GM13977 (cell line): ENCODE measurements around the gene GALNT8.

ENCODE experiments used
- DNase-seq: peaks from one replicate; pipeline ENCODE4 v3.0.0; 2012; ENCODE audit warnings: low spot score
- in situ Hi-C: fragments of 300-500 bp; cut with MboI; formaldehyde crosslinking; loops from one replicate; pipeline ENCODE4 v1.12.0; 2022; ENCODE audit warnings: low sequenced_read_pairs, low pct_unique_long_range_greater_than_20kb, mixed read lengths, inconsistent platforms; ENCODE audit not compliant: unreplicated experiment
- TF ChIP-seq, protein P1 (sequence below): IDR thresholded peaks from 2 replicates; pipeline ENCODE4 v1.5.1; 2012; ENCODE audit warnings: mild to moderate bottlenecking, control low read depth; ENCODE audit not compliant: insufficient read depth; ENCODE audit errors: extremely low read depth, missing control alignments

The GALNT8 gene, protein sequence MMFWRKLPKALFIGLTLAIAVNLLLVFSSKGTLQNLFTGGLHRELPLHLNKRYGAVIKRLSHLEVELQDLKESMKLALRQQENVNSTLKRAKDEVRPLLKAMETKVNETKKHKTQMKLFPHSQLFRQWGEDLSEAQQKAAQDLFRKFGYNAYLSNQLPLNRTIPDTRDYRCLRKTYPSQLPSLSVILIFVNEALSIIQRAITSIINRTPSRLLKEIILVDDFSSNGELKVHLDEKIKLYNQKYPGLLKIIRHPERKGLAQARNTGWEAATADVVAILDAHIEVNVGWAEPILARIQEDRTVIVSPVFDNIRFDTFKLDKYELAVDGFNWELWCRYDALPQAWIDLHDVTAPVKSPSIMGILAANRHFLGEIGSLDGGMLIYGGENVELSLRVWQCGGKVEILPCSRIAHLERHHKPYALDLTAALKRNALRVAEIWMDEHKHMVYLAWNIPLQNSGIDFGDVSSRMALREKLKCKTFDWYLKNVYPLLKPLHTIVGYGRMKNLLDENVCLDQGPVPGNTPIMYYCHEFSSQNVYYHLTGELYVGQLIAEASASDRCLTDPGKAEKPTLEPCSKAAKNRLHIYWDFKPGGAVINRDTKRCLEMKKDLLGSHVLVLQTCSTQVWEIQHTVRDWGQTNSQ

DNA sequence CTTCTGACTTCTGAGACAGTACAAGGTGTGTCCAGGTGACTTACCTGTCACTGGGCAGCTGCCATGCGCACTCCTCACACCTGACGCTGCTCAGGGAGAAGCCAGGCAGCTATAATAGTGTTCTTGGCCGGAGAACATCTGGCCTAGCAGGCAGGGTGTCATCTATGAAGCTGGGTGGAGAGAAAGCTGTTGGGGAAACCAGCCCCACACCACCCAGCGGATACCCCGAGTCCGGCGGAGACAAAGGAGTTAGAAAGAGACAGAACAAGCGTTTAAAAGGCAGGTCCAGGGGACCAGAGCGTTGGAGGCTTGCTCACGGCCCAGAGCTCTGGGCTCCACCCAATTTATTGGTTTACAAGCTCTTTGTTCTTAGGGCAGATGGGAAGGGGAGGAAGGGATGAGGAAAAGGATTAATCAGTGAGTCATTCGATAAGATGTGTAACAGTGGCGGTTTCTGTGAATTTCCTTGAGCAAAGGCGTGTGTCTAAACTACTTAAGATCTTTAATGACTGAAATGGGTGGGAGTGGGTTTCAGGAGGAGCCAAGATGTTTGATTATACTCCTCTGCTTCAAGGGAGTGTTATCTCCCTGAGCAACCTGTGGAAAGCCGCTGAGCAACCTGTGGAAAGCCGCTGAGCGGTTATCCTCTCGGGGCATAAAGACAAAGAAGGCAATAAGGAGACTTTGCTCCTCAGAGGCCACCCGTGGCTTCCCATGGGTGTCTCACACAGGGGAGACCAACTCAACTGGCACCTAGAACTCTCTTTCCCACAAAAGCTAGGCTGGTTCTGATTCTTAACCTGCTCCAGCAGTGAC lies at the start of gene GALNT8:
TSS of gene GALNT8 (plus strand) at position 580 of the 816 bp plus-strand sequence. CDS start 278 bp downstream, outside the sequence.
- DNase-seq: no peak
- TF ChIP-seq, protein P1, sequence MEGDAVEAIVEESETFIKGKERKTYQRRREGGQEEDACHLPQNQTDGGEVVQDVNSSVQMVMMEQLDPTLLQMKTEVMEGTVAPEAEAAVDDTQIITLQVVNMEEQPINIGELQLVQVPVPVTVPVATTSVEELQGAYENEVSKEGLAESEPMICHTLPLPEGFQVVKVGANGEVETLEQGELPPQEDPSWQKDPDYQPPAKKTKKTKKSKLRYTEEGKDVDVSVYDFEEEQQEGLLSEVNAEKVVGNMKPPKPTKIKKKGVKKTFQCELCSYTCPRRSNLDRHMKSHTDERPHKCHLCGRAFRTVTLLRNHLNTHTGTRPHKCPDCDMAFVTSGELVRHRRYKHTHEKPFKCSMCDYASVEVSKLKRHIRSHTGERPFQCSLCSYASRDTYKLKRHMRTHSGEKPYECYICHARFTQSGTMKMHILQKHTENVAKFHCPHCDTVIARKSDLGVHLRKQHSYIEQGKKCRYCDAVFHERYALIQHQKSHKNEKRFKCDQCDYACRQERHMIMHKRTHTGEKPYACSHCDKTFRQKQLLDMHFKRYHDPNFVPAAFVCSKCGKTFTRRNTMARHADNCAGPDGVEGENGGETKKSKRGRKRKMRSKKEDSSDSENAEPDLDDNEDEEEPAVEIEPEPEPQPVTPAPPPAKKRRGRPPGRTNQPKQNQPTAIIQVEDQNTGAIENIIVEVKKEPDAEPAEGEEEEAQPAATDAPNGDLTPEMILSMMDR: no peak
- in situ Hi-C loops: no loop called here

DNA sequence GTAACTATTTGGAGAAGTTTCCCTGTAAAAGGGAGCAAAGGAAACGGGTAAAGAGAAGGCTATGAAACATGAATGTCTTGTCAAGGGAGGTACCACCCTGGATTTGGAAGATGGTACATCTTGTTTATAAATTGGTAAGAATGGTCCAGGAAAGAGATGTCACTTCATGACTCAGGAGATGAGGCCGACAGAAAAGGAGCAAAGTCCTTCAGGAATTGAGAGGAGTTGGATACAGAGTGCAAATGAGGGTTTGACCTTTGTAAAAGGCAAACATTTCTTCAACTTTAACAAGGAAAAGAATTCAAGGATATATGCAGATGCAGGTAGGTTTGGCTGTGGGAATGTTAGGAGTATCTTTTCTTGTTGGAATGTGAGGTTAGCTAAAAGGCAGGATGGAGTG lies 40.5 kb upstream of the GALNT8 start:
- DNase-seq: no peak
- in situ Hi-C loops: no loop called here
- TF ChIP-seq, protein P1: no peak

DNA sequence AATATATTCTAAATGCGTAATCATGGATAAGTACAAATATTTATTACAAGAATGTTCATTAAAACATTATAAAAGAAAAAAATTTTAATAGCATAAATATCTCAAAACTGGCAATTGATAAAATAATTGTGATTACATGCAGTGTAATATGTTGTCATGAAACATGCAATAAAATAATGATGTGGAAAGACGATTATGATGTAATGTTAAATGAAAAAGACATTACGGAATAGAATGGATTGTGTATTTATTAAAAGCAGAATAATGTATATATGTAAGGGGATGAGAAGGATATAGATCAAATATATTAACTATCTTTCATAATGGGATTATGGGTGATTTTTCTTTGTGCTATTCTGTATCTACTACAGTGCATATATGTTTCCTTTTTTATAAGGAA lies 38.5 kb upstream of the GALNT8 start:
- TF ChIP-seq, protein P1: no peak
- DNase-seq: no peak
- in situ Hi-C loops: no loop called here

DNA sequence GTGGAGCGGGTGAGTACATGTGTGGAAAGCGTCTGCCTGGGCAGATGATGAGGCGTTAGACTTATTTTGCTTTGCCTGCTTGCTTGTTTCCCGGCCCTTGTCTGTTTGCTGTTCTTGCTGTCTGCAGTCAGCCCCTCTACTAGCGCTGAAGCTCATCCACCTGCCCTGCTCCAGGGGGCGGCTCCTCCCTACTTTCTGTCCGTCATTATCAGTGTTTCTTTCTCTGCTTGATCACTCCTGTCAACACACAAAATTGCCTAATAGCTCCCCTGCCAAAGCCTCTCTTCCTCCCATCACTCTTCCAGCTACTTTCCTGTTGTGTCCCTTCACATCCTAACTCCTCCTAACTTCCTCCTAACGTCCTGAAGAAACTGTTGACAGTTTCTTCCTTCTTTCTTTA lies 34.9 kb upstream of the GALNT8 start:
- in situ Hi-C loops: no loop called here
- no peak for DNase-seq
- TF ChIP-seq, protein P1: no peak

DNA sequence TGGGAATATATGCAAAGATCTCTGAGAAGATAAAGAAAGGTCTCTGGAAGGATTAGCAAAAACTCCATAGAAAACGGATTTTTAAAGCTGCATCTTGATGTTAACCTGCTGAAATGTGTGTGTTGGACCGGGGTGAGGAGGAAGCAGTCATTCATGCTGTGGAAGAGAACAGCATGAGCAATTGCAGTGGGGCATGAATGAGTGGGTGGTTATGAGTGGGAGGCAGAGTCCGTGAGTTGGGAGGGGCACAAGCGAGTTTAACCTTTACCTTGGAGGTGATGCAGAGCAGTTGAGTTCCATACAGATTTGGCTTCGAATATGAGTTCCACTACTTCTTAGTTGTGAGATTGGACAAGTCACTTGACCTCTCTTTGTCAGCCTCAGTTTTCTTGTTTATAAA lies 29.4 kb upstream of the GALNT8 start:
- TF ChIP-seq, protein P1: no peak
- in situ Hi-C loops: no loop called here
- DNase-seq: no peak

DNA sequence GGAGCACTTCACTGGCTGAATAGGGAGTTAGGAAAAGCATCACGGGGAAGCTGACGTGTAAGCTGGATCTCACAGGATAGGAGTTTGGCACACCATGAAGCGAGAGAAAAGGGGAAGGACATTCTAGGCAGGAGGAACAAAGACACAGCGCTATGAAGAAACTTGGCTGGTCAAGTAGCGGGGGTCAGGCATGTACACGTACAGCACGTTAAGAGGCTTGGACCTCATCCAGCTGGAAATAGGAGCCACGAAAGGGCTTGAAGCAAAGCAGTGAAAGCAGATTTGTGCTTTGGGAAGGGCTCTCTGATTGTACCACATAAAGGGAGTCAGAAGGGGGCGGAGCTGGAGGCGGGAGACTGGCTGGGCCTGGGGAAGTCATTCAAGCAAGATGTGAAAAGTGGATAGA lies 19.6 kb upstream of the GALNT8 start:
- in situ Hi-C loops: no loop called here
- TF ChIP-seq, protein P1: no peak
- DNase-seq: no peak
